Caco-2 (cell line): Measurements from ENCODE around the gene TSC22D4. TPM values are rescaled to one million over a fixed set of nuclear protein-coding genes. Genes with fewer than 3 reads are reported as not detected.

Experiments used
- BruUV-seq: library from RNA; stranded (reverse); fragments of 400-500 nt; replicated peaks from 2 replicates; lab custom pipeline; 2021; lab: Mats Ljungman, UMichigan
- CTCF ChIA-PET: fragments of 300-600 bp; sonication (Branson Sonifier 250); formaldehyde crosslinking; loops from one replicate; lab custom pipeline; 2022; ENCODE audit warnings: antibody characterized with exemption; lab: Charles Lee
- POLR2A ChIA-PET: fragments of 300-600 bp; sonication (Branson Sonifier 250); formaldehyde crosslinking; loops from one replicate; lab custom pipeline; 2022; ENCODE audit warnings: antibody characterized with exemption; lab: Charles Lee
- DNase-seq, 2 experiments: peaks; one replicate each; pipeline versions ENCODE4 v3.0.0 to v3.0.0-alpha.2; 2020 to 2022
- H3K27me3 ChIP-seq: replicated peaks from 2 replicates; pipeline ENCODE4 v1.6.0; 2011; ENCODE audit warnings: low read length; ENCODE audit not compliant: control insufficient read depth, insufficient read depth
- H3K36me3 ChIP-seq: 2 replicates; pipeline ENCODE4 v1.5.1; 2011; ENCODE audit warnings: low read length; ENCODE audit not compliant: control insufficient read depth, insufficient read depth
- H3K4me1 ChIP-seq: fragments of 250-450 bp; sonication (Bioruptor Pico); 2 replicates; pipeline ENCODE4 v1.5.1; 2020; ENCODE audit warnings: mild to moderate bottlenecking
- H3K4me3 ChIP-seq: 2 replicates; pipeline ENCODE4 v1.5.1; 2011; ENCODE audit warnings: low read depth, mild to moderate bottlenecking, control low read depth, low read length
- H3K9me3 ChIP-seq: fragments of 250-450 bp; sonication (Bioruptor Pico); 2 replicates; pipeline ENCODE4 v1.5.1; 2020; ENCODE audit warnings: mild to moderate bottlenecking, moderate library complexity
- H3K27ac Mint-ChIP-seq: one replicate; pipeline ENCODE4 v1.8.0; 2022; ENCODE audit warnings: mixed read lengths; ENCODE audit not compliant: unreplicated experiment
- H3K27me3 Mint-ChIP-seq: one replicate; pipeline ENCODE4 v1.8.0; 2022; ENCODE audit warnings: mixed read lengths; ENCODE audit not compliant: insufficient read depth, unreplicated experiment
- H3K36me3 Mint-ChIP-seq: one replicate; pipeline ENCODE4 v1.8.0; 2022; ENCODE audit warnings: mild to moderate bottlenecking, mixed read lengths; ENCODE audit not compliant: insufficient read depth, unreplicated experiment
- H3K4me1 Mint-ChIP-seq: one replicate; pipeline ENCODE4 v1.8.0; 2022; ENCODE audit warnings: low read depth, mixed read lengths; ENCODE audit not compliant: unreplicated experiment
- H3K4me3 Mint-ChIP-seq: one replicate; pipeline ENCODE4 v1.8.0; 2022; ENCODE audit warnings: mild to moderate bottlenecking, moderate library complexity, mixed read lengths; ENCODE audit not compliant: unreplicated experiment
- H3K9me3 Mint-ChIP-seq: one replicate; pipeline ENCODE4 v1.8.0; 2022; ENCODE audit warnings: mixed read lengths; ENCODE audit not compliant: unreplicated experiment
- CTCF ChIP-seq, 2 experiments: fragments of 200-600 bp in 1 of 2; IDR thresholded peaks; 1 replicate in 1 of 2; 2 replicates in 1 of 2; pipeline versions ENCODE4 v1.5.1 to v1.8.0; 2011 to 2022; ENCODE audit warnings: antibody characterized with exemption in 1 of 2, control low read depth in 1 of 2, inconsistent platforms in 1 of 2, low read depth in 1 of 2, low read length in 1 of 2, mild to moderate bottlenecking in 1 of 2, moderate library complexity in 1 of 2; ENCODE audit not compliant: insufficient read depth in 1 of 2, severe bottlenecking in 1 of 2, unreplicated experiment in 1 of 2
- intact Hi-C: fragments of 100-400 bp; cut with micrococcal nuclease; formaldehyde crosslinking; loops from one replicate; pipeline ENCODE4 v1.10.0; 2022; ENCODE audit not compliant: unreplicated experiment
- total RNA-seq: library from RNA; stranded (reverse); gene quantifications from 2 replicates; pipeline ENCODE4 v1.2.3, GENCODE V29; 2022

The TSC22D4 gene
- total RNA-seq, 1 experiment from 2014 or later = 27.2 TPM

DNA sequence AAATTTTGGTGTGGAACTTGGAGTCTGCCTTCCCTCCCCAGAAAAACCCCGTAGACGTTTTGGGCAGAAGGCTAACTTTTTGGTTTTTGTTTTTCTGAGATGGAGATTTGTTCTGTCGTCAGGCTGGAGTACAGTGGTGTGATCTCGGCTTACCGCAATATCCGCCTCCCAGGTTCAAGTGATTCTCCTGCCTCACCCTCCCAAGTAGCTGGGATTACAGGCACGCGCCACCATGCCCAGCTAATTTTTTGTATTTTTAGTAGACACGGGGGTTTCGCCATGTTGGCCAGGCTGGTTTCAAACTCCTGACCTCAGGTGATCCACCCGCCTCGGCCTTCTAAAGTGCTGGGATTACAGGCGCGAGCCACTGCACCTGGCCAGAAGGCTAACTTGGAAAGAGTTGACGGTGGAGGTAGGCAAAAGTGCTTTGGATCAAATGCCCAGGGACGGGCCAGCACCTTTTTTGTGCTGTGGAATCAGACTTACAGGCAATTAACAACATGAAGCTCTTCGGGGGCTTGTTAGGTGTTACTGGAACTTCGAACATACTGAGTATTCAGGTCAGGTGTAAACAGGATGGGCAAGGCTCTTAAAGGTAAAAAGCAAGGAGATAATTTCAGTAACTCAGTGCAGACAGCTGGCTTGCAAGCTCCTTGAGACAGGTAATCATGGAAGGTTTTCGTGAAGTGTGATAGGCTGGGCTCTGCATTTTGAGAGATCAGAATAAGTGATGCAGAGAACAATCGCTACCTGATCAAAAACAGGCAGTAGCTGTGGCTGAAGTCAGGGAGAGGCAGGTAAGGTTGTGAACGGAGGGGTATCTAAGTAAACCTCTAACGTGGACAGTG, 44.5 kb downstream of the TSC22D4 start:
- intact Hi-C loops = no loop called here
- H3K36me3 Mint-ChIP-seq = peaks cover 62% of the 10 kb centered on the region
- 0 out of 2 replicates have a peak, but pooled peaks cover 10% of the 10 kb centered on the region for H3K4me1 ChIP-seq

GRCh38 chr7:100433592-100434296, 45.3 kb downstream of the TSC22D4 start:
- no peaks in the 10 kb centered on the region; the same call in 1 of the 2 replicates for H3K36me3 ChIP-seq
- no peaks in the 10 kb centered on the region for H3K9me3 ChIP-seq
- no peaks in the 10 kb centered on the region for H3K9me3 Mint-ChIP-seq
- peaks cover 4% of the 10 kb centered on the region for H3K27me3 Mint-ChIP-seq
- intact Hi-C loops = no loop called here
- H3K4me3 Mint-ChIP-seq = peak overlapping the region; percentile 33
- no TSS peak for BruUV-seq
- DNase-seq = no peak
- H3K36me3 Mint-ChIP-seq = peaks cover 70% of the 10 kb centered on the region
- POLR2A ChIA-PET = no interaction called here
- no peak overlapping the region for H3K27ac Mint-ChIP-seq
- no peak for TF ChIP-seq CTCF (IDR thresholded peaks at IDR 0.05; ENCODE audit: insufficient read depth in 1 of 2, low read depth in 1 of 2, low read length in 1 of 2, severe bottlenecking in 1 of 2, unreplicated experiment in 1 of 2)
- H3K4me1 Mint-ChIP-seq = peaks cover 23% of the 10 kb centered on the region
- CTCF ChIA-PET = no interaction called here
- H3K4me3 ChIP-seq = no peak overlapping the region
- H3K4me1 ChIP-seq = 0 out of 2 replicates have a peak, but pooled peaks cover 10% of the 10 kb centered on the region
- H3K27me3 ChIP-seq = no peaks in the 10 kb centered on the region

More for the DNA sequence above, 44.5 kb downstream of the TSC22D4 start:
- no peaks in the 10 kb centered on the region for H3K27me3 ChIP-seq
- no peaks in the 10 kb centered on the region; the same call in 1 of the 2 replicates for H3K36me3 ChIP-seq
- DNase-seq = no peak
- H3K4me1 Mint-ChIP-seq = peaks cover 23% of the 10 kb centered on the region
- H3K9me3 Mint-ChIP-seq = no peaks in the 10 kb centered on the region
- H3K9me3 ChIP-seq = no peaks in the 10 kb centered on the region
- H3K27ac Mint-ChIP-seq = peak overlapping the region; percentile 96
- ChIA-PET CTCF (no interaction called here), POLR2A (no interaction called here)
- peak overlapping the region; percentile 88 for H3K4me3 Mint-ChIP-seq
- no TSS peak for BruUV-seq
- H3K27me3 Mint-ChIP-seq = peaks cover under 1% of the 10 kb centered on the region
- peak overlapping the region; percentile 91 for H3K4me3 ChIP-seq
- TF ChIP-seq CTCF (IDR thresholded peaks at IDR 0.05; ENCODE audit: insufficient read depth in 1 of 2, low read depth in 1 of 2, low read length in 1 of 2, severe bottlenecking in 1 of 2, unreplicated experiment in 1 of 2) = no peak

DNA sequence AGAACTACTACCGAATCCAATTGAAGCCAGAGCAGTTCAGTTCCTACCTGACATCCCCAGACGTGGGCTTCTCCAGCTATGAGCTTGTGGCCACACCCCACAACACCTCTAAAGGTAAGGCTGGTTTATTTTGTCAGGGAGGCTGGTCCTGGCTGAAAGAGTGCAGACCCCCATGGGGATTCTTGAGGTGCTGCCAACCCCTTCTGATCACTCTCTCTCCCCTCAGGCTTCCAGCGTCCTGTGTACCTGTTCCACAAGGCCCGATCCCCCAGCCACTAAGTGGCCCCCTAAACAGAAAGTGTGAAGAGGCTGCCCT, 45.8 kb downstream of the TSC22D4 start:
- ChIA-PET CTCF (no interaction called here), POLR2A (no interaction called here)
- Mint-ChIP-seq H3K4me3 (peak overlapping the region; percentile 33), H3K27ac (no peak overlapping the region), H3K4me1 (peaks cover 23% of the 10 kb centered on the region), H3K9me3 (no peaks in the 10 kb centered on the region), H3K36me3 (peaks cover 75% of the 10 kb centered on the region), H3K27me3 (peaks cover 4% of the 10 kb centered on the region)
- no peak overlapping the region for H3K4me3 ChIP-seq
- no peak for TF ChIP-seq CTCF (IDR thresholded peaks at IDR 0.05; ENCODE audit: insufficient read depth in 1 of 2, low read depth in 1 of 2, low read length in 1 of 2, severe bottlenecking in 1 of 2, unreplicated experiment in 1 of 2)
- BruUV-seq = no TSS peak
- intact Hi-C loops = no loop called here
- no peaks in the 10 kb centered on the region for H3K27me3 ChIP-seq
- no peak for DNase-seq
- 0 out of 2 replicates have a peak, but pooled peaks cover 10% of the 10 kb centered on the region for H3K4me1 ChIP-seq
- no peaks in the 10 kb centered on the region; the same call in 1 of the 2 replicates for H3K36me3 ChIP-seq
- no peaks in the 10 kb centered on the region for H3K9me3 ChIP-seq
